AG20443 (cell line): Measurements from ENCODE around the gene FAHD1.

Experiments
- DNase-seq: peaks from one replicate; pipeline ENCODE4 v3.0.0; 2012; ENCODE audit warnings: low spot score, mixed read lengths

FAHD1 gene

DNA sequence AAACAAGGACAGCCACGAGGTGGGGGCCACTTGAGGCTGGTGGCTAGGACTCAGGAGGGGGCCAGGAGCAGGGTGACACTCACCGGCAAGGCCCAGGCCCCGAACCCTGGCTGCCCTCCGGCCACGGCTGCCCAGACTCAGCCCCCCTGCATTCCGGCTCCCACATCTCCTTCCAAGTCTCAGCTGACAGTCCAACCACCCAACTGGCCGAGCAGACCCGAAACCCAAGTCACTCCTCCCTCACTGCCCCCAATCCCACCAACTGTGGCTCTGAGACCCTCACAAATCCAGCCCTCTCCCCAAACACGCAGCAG lies 9.8 kb upstream of the FAHD1 start:
- DNase-seq, result no peak

- DNase-seq, result no peak
These were observed 9.3 kb upstream of the FAHD1 start for GRCh38 chr16:1817716-1818115.

- no peak for DNase-seq
These were observed 8.7 kb upstream of the FAHD1 start for GRCh38 chr16:1818204-1818872.

- DNase-seq, result no peak
These were observed 8.0 kb upstream of the FAHD1 start for GRCh38 chr16:1818873-1819525.

GRCh38 chr16:1819611-1820010 lies 7.4 kb upstream of the FAHD1 start:
- DNase-seq, result no peak

GRCh38 chr16:1820096-1820945 lies 6.7 kb upstream of the FAHD1 start:
- no peak for DNase-seq

DNA sequence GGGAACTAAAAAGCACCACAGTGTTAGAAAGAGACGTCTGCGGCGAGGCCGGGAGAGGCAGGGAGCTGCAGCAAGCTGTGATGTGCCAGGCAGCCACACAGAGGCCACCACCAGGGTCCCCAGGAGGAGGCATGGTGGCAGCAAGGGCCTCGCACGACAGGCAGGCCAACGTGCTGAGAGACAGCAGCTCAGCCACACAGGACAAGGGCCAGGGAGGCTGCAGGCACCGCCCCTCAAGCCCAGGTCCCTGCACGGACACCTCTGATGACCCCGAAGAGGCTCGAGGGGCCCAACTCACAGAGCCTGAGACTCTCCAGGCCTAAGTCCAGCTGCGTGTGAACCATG lies 6.1 kb upstream of the FAHD1 start:
- DNase-seq, result no peak

DNA sequence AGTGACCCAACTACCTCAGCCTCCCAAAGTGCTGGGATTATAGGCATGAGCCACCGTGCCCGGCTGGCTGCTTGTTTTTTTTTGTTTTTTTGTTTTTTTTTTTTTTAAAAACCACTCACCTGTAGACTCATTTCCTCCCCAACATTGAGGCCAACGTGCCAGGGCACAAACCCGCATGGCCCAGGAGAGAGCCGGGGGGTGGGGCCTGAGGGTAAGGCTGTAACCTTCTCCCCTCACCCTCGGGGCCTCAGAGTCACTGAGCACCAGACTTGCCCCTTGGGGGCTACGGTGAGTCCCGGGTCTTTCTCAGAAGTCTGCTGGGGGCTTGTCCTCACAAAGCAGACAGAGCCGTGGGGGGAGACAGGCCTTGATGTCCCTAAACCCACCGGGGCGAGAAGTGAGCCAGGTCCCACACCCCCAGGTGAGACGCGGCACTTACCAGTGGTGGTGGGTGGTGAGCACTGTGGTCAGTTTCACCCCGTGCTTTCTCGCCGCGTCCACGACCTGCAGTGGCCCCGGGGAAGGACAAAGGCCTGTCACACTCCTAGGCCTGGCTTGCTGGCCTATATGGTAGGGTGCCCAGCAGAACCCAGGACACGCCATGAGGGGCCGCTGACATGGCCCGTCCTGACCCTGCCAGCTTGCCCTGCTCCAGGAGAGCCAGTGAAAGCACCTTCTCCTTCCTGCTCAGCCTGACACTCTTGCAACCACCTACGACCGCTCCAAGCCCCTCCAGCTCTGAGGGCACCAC lies 5.0 kb upstream of the FAHD1 start:
- no peak for DNase-seq

DNA sequence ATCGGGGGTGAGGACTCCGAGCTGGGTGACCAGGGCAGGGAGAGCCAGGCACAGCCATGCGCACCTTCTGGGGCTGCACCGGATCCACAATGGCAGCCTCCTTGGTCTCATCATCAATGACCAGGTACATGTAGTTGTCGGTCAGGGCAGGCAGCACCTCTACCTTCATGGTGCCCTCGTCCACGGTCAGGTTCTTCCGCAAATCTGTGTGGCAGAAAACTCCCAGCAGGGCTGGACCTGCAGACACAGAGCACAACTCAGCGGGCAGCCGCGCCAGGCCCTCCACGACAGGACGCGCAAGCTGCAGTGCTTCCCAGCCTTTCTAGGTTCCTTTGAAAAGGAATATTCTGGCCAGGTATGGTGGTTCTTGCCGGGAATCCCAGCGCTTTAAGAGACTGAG lies 4.2 kb upstream of the FAHD1 start:
- DNase-seq, result no peak

DNA sequence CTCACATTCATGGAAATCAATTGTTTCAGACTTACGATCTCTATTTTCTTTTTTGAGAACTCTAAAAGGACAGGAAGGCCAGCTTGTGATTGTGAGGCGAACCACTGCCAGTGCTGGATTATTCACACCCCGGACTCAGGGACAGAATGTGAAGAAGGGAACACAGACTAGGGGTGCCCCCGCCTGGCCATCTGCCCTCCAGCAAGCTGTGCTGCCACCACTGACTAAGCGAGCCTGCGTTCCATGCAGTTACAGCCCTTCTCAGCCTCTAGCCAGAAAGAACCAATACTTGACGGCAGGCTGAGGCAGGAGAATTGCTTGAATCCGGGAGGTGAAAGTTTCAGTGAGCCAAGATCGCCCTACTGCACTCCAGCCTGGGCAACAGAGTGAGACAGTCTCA lies 3.2 kb upstream of the FAHD1 start:
- no peak for DNase-seq

DNA sequence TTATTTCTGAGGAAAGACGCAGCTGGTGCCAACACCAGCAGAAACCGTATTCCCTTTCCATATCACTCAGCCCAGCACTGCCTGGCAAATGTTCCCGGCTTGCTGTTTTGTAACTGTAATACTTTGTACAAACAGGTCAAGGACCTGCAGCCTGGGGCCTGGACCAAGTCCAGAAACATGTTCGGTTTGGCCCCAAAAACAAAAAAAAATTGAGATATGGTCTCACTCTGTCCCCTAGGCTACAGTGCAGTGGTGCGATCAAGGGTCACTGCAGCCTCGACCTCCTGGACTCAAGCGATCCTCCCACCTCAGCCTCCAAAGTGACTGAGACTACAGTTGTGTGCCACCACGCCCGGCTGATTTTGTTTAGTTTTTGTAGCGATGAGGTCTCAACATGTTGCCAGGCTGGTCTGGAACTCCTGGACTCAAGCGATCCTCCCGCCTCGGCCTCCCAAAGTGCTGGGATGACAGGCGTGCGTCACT lies 1.6 kb upstream of the FAHD1 start:
- no peak for DNase-seq

DNA sequence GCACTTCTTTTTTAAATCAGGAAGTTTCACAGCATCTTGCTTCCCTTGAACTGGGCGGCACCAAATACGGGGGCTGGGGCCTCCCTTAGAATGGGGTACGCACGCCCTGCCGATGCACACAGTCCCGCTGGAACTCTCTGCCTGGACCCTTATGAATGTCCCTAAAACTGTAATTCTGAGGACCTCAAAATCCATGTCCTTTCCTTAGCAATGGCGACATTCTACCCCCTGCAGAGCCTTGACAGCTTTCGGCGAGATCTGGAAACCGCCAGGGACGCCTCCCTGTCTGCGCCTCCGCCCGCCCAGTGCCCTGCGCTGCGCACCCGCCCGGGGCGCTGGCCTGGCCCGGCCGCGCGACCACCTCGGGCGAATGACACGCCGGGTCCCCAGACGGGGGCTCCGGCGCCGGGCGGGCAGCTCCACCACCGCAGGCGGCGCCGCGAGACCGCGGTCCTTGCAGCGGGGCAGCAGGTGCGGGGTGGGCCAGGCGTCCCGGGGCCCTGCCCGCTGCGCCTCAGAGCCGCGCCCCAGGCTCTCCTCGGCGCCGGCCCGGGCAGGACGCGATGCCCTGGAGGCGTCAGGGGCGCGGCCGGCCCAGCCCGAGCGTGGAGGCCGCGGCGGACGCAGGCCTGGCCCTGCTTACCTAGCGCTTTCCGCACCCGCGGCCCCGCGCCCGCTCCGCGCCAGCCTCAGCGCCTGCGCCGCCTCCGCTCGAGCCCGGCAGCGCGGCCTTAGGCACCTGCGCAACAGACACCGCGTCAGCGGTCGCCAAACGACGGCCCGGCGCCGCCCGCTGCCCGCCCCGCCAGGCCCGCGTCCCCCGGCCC lies 929 bp upstream of the FAHD1 start:
- peak; percentile 67 for DNase-seq

DNA sequence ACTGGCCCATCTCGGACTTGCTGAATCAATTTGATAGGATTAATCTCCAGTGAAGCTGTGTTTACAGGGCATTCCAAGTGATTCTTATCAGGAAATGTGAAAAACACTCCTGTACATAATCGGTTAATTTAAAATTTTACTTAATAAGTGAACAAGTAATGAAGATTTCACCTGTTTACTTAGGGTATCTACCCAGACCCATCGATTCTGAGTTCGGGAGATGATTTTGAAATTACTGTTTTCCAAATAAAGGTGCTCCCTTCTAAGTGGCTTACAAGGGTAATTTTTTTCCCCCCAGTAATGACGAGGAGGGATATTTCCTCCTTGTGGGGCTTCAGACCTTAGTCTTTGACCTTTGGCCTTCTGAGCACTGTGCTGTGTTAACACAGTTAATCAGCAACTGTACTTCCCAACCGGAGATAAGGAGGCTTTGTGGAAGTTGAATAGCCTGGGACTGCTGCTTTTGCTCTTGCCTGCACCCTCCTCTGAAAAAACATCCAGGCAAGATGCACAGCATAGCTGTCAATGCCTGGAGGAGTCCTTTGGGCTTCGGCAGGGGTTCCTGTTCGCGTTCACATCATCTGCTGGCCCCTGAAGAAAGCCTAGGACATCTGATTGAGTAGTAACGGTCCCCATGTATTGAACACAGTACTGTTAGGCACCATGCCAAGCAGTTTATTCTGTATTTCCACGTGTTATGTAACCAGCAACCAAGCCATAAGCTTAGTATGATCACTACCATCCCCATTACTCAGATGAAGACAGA lies 1.8 kb downstream of the FAHD1 start:
- no peak for DNase-seq

GRCh38 chr16:1830213-1830612 lies 3.2 kb downstream of the FAHD1 start:
- DNase-seq, result no peak

GRCh38 chr16:1831186-1832075 lies 4.4 kb downstream of the FAHD1 start:
- no peak for DNase-seq

- DNase-seq, result no peak
These were observed 5.9 kb downstream of the FAHD1 start for GRCh38 chr16:1832838-1833454.

GRCh38 chr16:1834096-1834495 lies 7.1 kb downstream of the FAHD1 start:
- DNase-seq, result no peak

- DNase-seq, result peak; percentile 69
These were observed 12.5 kb downstream of the FAHD1 start for GRCh38 chr16:1839554-1839953.

DNA sequence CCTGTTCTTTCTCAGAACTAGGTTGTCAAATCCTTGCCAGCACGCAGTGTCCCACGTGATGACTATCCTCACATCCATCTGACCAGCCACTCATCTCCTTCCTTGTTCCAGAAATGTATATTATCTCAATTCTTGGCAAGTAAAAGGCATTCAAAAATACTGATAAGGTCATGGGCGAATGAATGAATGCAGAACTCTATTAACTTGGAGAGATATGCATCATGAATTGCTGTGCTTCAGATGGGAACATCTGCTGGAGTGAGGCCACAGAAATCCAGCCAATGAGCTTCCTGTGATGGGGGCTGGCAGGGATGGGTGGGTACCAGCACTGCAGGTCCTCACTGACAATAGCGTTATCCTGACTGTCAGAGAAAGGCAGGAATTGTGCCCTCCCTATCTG lies 19.0 kb downstream of the FAHD1 start:
- DNase-seq, result no peak
